K562 (cell line): ENCODE data around the gene NTM. TPM values are rescaled to one million over a fixed set of nuclear protein-coding genes. Genes with fewer than 3 reads are reported as not detected.

Source experiments
- ATAC-seq: fragments of 200-7000 bp; cut with Tn5 transposase; 3 replicates; pipeline ENCODE4 v1.9.1; 2020; ENCODE audit warnings: moderate library complexity
- BruUV-seq: library from RNA; stranded (reverse); fragments of 400-500 nt; replicated peaks from 2 replicates; lab custom pipeline; 2021; lab: Mats Ljungman, UMichigan
- CTCF ChIA-PET: fragments of 300-600 bp; formaldehyde crosslinking; extraction: SDS; loops from one replicate; lab custom pipeline; 2021; ENCODE audit warnings: low intra/inter-chr PET ratio; lab: Yijun Ruan, JAX
- POLR2A ChIA-PET: fragments of 300-600, 350-650 bp; sonication (Branson Sonifier 250); formaldehyde crosslinking; extraction: SDS; loops from one replicate; lab custom pipeline; 2021; ENCODE audit warnings: antibody characterized with exemption, inconsistent platforms; lab: Yijun Ruan, JAX
- DNase-seq, 4 experiments: peaks; one replicate each; pipeline versions ENCODE4 v3.0.0 to v3.0.0-alpha.2; 2011 to 2018; ENCODE audit warnings: low spot score in 3 of 4, mixed read lengths in 3 of 4; ENCODE audit errors: extremely low read depth in 1 of 4
- FAIRE-seq: peaks from 2 replicates; lab custom pipeline; 2011; peaks lifted over from hg19 to GRCh38; lab: Jason Lieb, UNC
- H2AFZ ChIP-seq: 2 replicates; pipeline ENCODE4 v1.6.0; 2011; ENCODE audit warnings: low read depth, low read length, control low read depth, inconsistent platforms
- H3K27ac ChIP-seq: fragments of 200-600 bp; 3 replicates; pipeline ENCODE4 v1.8.0; 2011; ENCODE audit warnings: low read depth, mild to moderate bottlenecking, control low read depth, inconsistent platforms, low read length, moderate library complexity, mixed read lengths; ENCODE audit errors: extremely low read depth
- H3K27me3 ChIP-seq, 2 experiments: fragments of 300-600 bp in 1 of 2; 2 replicates in 1 of 2; 3 replicates in 1 of 2; pipeline versions ENCODE4 v1.6.0 to v1.8.0; 2011; ENCODE audit warnings: inconsistent platforms in 2 of 2, low read length in 2 of 2, mild to moderate bottlenecking in 1 of 2, mixed read lengths in 1 of 2, moderate library complexity in 1 of 2; ENCODE audit not compliant: control insufficient read depth in 2 of 2, insufficient read depth in 2 of 2
- H3K36me3 ChIP-seq: fragments of 300-600 bp; 3 replicates; pipeline ENCODE4 v1.8.0; 2011; ENCODE audit warnings: mild to moderate bottlenecking, low read length, inconsistent platforms; ENCODE audit not compliant: control insufficient read depth, insufficient read depth
- H3K4me1 ChIP-seq, 2 experiments: fragments of 200-600 bp in 1 of 2; replicated peaks in 1 of 2; 2 replicates in 1 of 2; 3 replicates in 1 of 2; pipeline versions ENCODE4 v1.5.1 to v1.8.0; 2011; ENCODE audit warnings: inconsistent platforms in 2 of 2, low read length in 2 of 2, mild to moderate bottlenecking in 1 of 2, mixed read lengths in 1 of 2, moderate library complexity in 1 of 2; ENCODE audit not compliant: control insufficient read depth in 2 of 2, insufficient read depth in 2 of 2
- H3K4me2 ChIP-seq: 2 replicates; pipeline ENCODE4 v1.6.1; 2011; ENCODE audit warnings: low read length, control low read depth, inconsistent platforms, mixed read lengths; ENCODE audit not compliant: insufficient read depth
- H3K4me3 ChIP-seq: fragments of 200-600 bp; sonication (generic), shearing (Covaris generic); 2 replicates; pipeline ENCODE4 v1.5.1; 2016; ENCODE audit warnings: control low read depth, inconsistent platforms
- H3K79me2 ChIP-seq: fragments of 200-600 bp; 3 replicates; pipeline ENCODE4 v1.8.0; 2011; ENCODE audit warnings: low read length, inconsistent platforms; ENCODE audit not compliant: control insufficient read depth, insufficient read depth
- H3K9ac ChIP-seq, 2 experiments: 2 replicates each; pipeline versions ENCODE4 v1.6.0 to v1.6.1; 2011; ENCODE audit warnings: low read depth in 2 of 2, low read length in 2 of 2, control low read depth in 1 of 2, inconsistent platforms in 1 of 2, mild to moderate bottlenecking in 1 of 2, mixed read lengths in 1 of 2; ENCODE audit not compliant: insufficient read depth in 1 of 2
- H3K9me1 ChIP-seq: one replicate; pipeline ENCODE4 v1.6.0; 2011; ENCODE audit warnings: inconsistent platforms, mild to moderate bottlenecking, low read length, moderate library complexity; ENCODE audit not compliant: control insufficient read depth, insufficient read depth
- H3K9me3 ChIP-seq: replicated peaks from 2 replicates; pipeline ENCODE4 v1.5.1; 2011; ENCODE audit warnings: low read depth, low read length, inconsistent platforms; ENCODE audit not compliant: control insufficient read depth, insufficient read depth
- H4K20me1 ChIP-seq: replicated peaks from 2 replicates; pipeline ENCODE4 v1.6.1; 2011; ENCODE audit warnings: low read length, inconsistent platforms, mixed read lengths; ENCODE audit not compliant: control insufficient read depth, insufficient read depth
- ERF ChIP-seq: fragments of 450-650 bp; formaldehyde crosslinking; IDR thresholded peaks from 2 replicates; pipeline ENCODE4 v1.4.0; 2020; ENCODE audit warnings: mild to moderate bottlenecking, mixed read lengths
- ETV5 ChIP-seq: sonication (generic); formaldehyde crosslinking; IDR thresholded peaks from 2 replicates; pipeline ENCODE4 v1.4.0; 2020; ENCODE audit warnings: low read depth, mild to moderate bottlenecking, missing genetic modification reagents
- HNRNPLL ChIP-seq: fragments of 200-400 bp; formaldehyde crosslinking; IDR thresholded peaks from 2 replicates; pipeline ENCODE4 v1.6.1; 2017; ENCODE audit warnings: low read length, low read depth, mild to moderate bottlenecking; ENCODE audit not compliant: poor library complexity, severe bottlenecking
- KDM4B ChIP-seq, 2 experiments: fragments of 450-650 bp in 1 of 2; sonication (generic) in 1 of 2; IDR thresholded peaks; 2 replicates each; pipeline ENCODE4 v1.6.1; 2016 to 2017; ENCODE audit warnings: borderline replicate concordance in 2 of 2, antibody characterized with exemption in 1 of 2, low read depth in 1 of 2, mild to moderate bottlenecking in 1 of 2
- MTF1 ChIP-seq: fragments of 250-450 bp; sonication (Bioruptor Pico); IDR thresholded peaks from 2 replicates; pipeline ENCODE4 v1.9.0; 2021; ENCODE audit warnings: moderate library complexity, mild to moderate bottlenecking, inconsistent platforms, borderline replicate concordance
- PCBP1 ChIP-seq: fragments of 200-400 bp; formaldehyde crosslinking; IDR thresholded peaks from 2 replicates; pipeline ENCODE4 v1.6.1; 2018; ENCODE audit warnings: mild to moderate bottlenecking, low read depth, low read length; ENCODE audit not compliant: poor library complexity, severe bottlenecking
- RAD21 ChIP-seq, 2 experiments: fragments of 250-450 bp in 1 of 2; fragments of 450-650 bp in 1 of 2; sonication (Bioruptor Pico) in 1 of 2; formaldehyde crosslinking in 1 of 2; IDR thresholded peaks in 1 of 2; conservative IDR thresholded peaks in 1 of 2; 2 replicates each; pipeline versions ENCODE4 v1.4.0 to v1.8.0; 2020 to 2022; ENCODE audit warnings: mild to moderate bottlenecking in 2 of 2, moderate library complexity in 1 of 2
- SAP30 ChIP-seq: fragments of 200-600 bp; sonication (generic); IDR thresholded peaks from 2 replicates; pipeline ENCODE4 v1.6.1; 2012; ENCODE audit warnings: borderline replicate concordance, low read depth, mild to moderate bottlenecking, moderate library complexity, low read length, control low read depth, inconsistent platforms; ENCODE audit not compliant: insufficient read depth, poor library complexity, severe bottlenecking
- SFPQ ChIP-seq: fragments of 200-400 bp; formaldehyde crosslinking; IDR thresholded peaks from 2 replicates; pipeline ENCODE4 v1.6.1; 2017; ENCODE audit warnings: mild to moderate bottlenecking, low read depth, low read length, moderate library complexity
- SMAD4 ChIP-seq: fragments of 250-450 bp; sonication (Bioruptor Pico); conservative IDR thresholded peaks from 2 replicates; pipeline ENCODE4 v1.8.0; 2021; ENCODE audit warnings: inconsistent platforms, mild to moderate bottlenecking, moderate library complexity
- ZNF316 ChIP-seq: fragments of 450-650 bp; IDR thresholded peaks from 2 replicates; pipeline ENCODE4 v1.6.1; 2016
- ZNF551 ChIP-seq: fragments of 250-450 bp; sonication (Bioruptor Pico); IDR thresholded peaks from 2 replicates; pipeline ENCODE4 v1.5.0; 2021; ENCODE audit warnings: mild to moderate bottlenecking, moderate library complexity
- WGBS: fragments of 100-300 bp; shearing (Covaris generic); methylation state at CpG from one replicate; pipeline ENCODE4 v1.1.6; 2016; ENCODE audit warnings: low coverage, mixed read lengths; ENCODE audit not compliant: insufficient coverage; ENCODE audit errors: missing lambda C conversion rate; 5-methylcytosine and 5-hydroxymethylcytosine counted together
- in situ Hi-C: fragments of 300-500 bp; cut with MboI; formaldehyde crosslinking; loops from 4 replicates; pipeline ENCODE4 v1.15.0; 2018; ENCODE audit warnings: inconsistent platforms, mixed read lengths
- intact Hi-C: fragments of 100-400 bp; cut with micrococcal nuclease; formaldehyde crosslinking; loops from 2 replicates; pipeline ENCODE4 v1.14.2; 2022
- polyA plus RNA-seq, 8 experiments: library from polyadenylated mRNA; depleted of rRNA in 4 of 8; stranded (reverse) in 5 of 8; unstranded in 3 of 8; fragments of >200 nt; fragmentation: Nextera tagmentation in 2 of 8; fragmentation: Illumina TruSeq in 1 of 8; extraction: Ambion mirVana in 2 of 8; extraction: Trizol in 1 of 8; gene quantifications; 2 replicates each; pipeline versions ENCODE4 v1.2.1 to v1.2.3, GENCODE V29; 2011 to 2014; ENCODE audit warnings: inconsistent platforms in 1 of 8, missing spikeins in 1 of 8
- total RNA-seq, 7 experiments: library from RNA; depleted of rRNA in 6 of 7; stranded (reverse); fragments of >200 nt in 6 of 7; fragmentation: Illumina TruSeq in 2 of 7; extraction: Trizol in 2 of 7; gene quantifications; 2 replicates each; pipeline versions ENCODE4 v1.2.1 to v1.2.3, GENCODE V29; 2011 to 2021; ENCODE audit warnings: low replicate concordance in 1 of 7
- TF ChIP-seq, protein P1 (sequence below): sonication (generic); formaldehyde crosslinking; IDR thresholded peaks from 2 replicates; pipeline ENCODE4 v1.8.0; 2022; ENCODE audit warnings: mild to moderate bottlenecking, missing genetic modification reagents

The NTM gene
- total and polyA plus RNA-seq, 9 of the 15 experiments (the other 6 are each of a cell fraction or from before 2014, with no cell fraction given), result not detected

GRCh38 chr11:131776211-131776610 is 405.8 kb downstream of the NTM start:
- H3K4me2 ChIP-seq, result no peak overlapping the region
- H3K9me1 ChIP-seq, result no peaks in the 10 kb centered on the region
- DNase-seq, result no peak
- TF ChIP-seq KDM4B (IDR thresholded peaks at IDR 0.05; ENCODE audit: borderline replicate concordance in 2 of 2, low read depth in 1 of 2) (no peak), ETV5 (no peak)
- TF ChIP-seq, protein P1, sequence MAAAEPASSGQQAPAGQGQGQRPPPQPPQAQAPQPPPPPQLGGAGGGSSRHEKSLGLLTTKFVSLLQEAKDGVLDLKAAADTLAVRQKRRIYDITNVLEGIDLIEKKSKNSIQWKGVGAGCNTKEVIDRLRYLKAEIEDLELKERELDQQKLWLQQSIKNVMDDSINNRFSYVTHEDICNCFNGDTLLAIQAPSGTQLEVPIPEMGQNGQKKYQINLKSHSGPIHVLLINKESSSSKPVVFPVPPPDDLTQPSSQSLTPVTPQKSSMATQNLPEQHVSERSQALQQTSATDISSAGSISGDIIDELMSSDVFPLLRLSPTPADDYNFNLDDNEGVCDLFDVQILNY (CRISPR knock-in tag), result no peak
- ChIA-PET POLR2A (no interaction called here), CTCF (no interaction called here)
- peaks cover 2% of the 10 kb centered on the region for H3K9me3 ChIP-seq
- in situ Hi-C loops (no loop called here), intact Hi-C loops (no loop called here)
- H3K36me3 ChIP-seq, result no peaks in the 10 kb centered on the region
- 0% methylated on average over 3 of the region's 3 CpGs for WGBS
- FAIRE-seq, result no peak
- no peak overlapping the region for H3K9ac ChIP-seq
- no peak overlapping the region for H3K27ac ChIP-seq
- no peak for ATAC-seq
- H3K79me2 ChIP-seq, result no peaks in the 10 kb centered on the region
- no peaks in the 10 kb centered on the region for H3K4me1 ChIP-seq
- no peak overlapping the region for H3K4me3 ChIP-seq
- no TSS peak for BruUV-seq
- H4K20me1 ChIP-seq, result no peaks in the 10 kb centered on the region
- no peak overlapping the region for H2AFZ ChIP-seq
- H3K27me3 ChIP-seq, result no peaks in the 10 kb centered on the region

GRCh38 chr11:131785801-131786200 is 415.4 kb downstream of the NTM start:
- Histone ChIP-seq H4K20me1 (no peaks in the 10 kb centered on the region), H3K4me3 (no peak overlapping the region), H3K27me3 (no peaks in the 10 kb centered on the region), H3K9me1 (no peaks in the 10 kb centered on the region), H2AFZ (no peak overlapping the region), H3K4me2 (no peak overlapping the region), H3K79me2 (no peaks in the 10 kb centered on the region), H3K9me3 (no peaks in the 10 kb centered on the region), H3K27ac (no peak overlapping the region), H3K4me1 (no peaks in the 10 kb centered on the region), H3K36me3 (no peaks in the 10 kb centered on the region), H3K9ac (no peak overlapping the region)
- in situ Hi-C loops, result no loop called here
- FAIRE-seq, result no peak
- ChIA-PET POLR2A (no interaction called here), CTCF (no interaction called here)
- DNase-seq, result no peak
- intact Hi-C loops, result no loop called here
- 1% methylated on average over 7 of the region's 7 CpGs for WGBS
- ATAC-seq, result no peak
- BruUV-seq, result no TSS peak
- no peak for TF ChIP-seq SFPQ
- no peak for TF ChIP-seq MTF1 (CRISPR knock-in tag)
- TF ChIP-seq ZNF551 (CRISPR knock-in tag), result no peak
- TF ChIP-seq RAD21 (CRISPR knock-in tag; conservative IDR thresholded peaks at IDR 0.05 in 1 of 2, IDR thresholded peaks at IDR 0.05 in 1 of 2), result no peak
- no peak for TF ChIP-seq SMAD4 (CRISPR knock-in tag)
- no peak for TF ChIP-seq PCBP1
- no peak for TF ChIP-seq SAP30
- TF ChIP-seq ZNF316, result no peak
- no peak for TF ChIP-seq HNRNPLL
- no peak for TF ChIP-seq ERF (CRISPR knock-in tag)
